Vagina (tissue), 2 donors: ENCODE measurements around the gene SV2A.

Experiments
- CTCF ChIP-seq, 3 experiments: fragments of 450-650 bp in 2 of 3; fragments of 200-600 bp in 1 of 3; sonication (generic) in 1 of 3; IDR thresholded peaks; one replicate each; pipeline ENCODE4 v1.5.1; 2017 to 2019; ENCODE audit warnings: antibody characterized with exemption in 3 of 3, mild to moderate bottlenecking in 2 of 3, moderate library complexity in 2 of 3
- POLR2A ChIP-seq, 2 donors: fragments of 450-650 bp; IDR thresholded peaks; one replicate each; pipeline ENCODE4 v1.6.1; 2017; ENCODE audit warnings: antibody characterized with exemption in 2 of 2, mild to moderate bottlenecking in 2 of 2, moderate library complexity in 2 of 2
- POLR2AphosphoS5 ChIP-seq, 2 donors: sonication (generic); formaldehyde crosslinking; IDR thresholded peaks; one replicate each; pipeline ENCODE4 v1.9.0; 2017; ENCODE audit warnings: antibody characterized with exemption in 2 of 2, mild to moderate bottlenecking in 2 of 2, low read depth in 1 of 2; ENCODE audit not compliant: insufficient read depth in 1 of 2

- TF ChIP-seq CTCF (IDR thresholded peaks at IDR 0.05) (no peak), POLR2AphosphoS5 (IDR thresholded peaks at IDR 0.05; ENCODE audit: insufficient read depth in 1 of 2, low read depth in 1 of 2) (peak in 1 of 2 donors; percentile 87), POLR2A (IDR thresholded peaks at IDR 0.05) (peak in 1 of 2 donors; percentile 54)
These were observed 32.1 kb downstream of the SV2A start for GRCh38 chr1:149885339-149886120.
